Colonic mucosa (tissue), 4 donors: Measurements from ENCODE around the gene CFAP61. TPM values are rescaled to one million over a fixed set of nuclear protein-coding genes. Genes with fewer than 3 reads are reported as not detected.

Source experiments
- DNase-seq: peaks from one replicate; pipeline ENCODE4 v3.0.0-alpha.2; 2020
- H3K27ac ChIP-seq: fragments of 200-600 bp; one replicate; pipeline ENCODE4 v1.8.0; 2021
- H3K27me3 ChIP-seq: fragments of 200-600 bp; one replicate; pipeline ENCODE4 v1.8.0; 2021
- H3K36me3 ChIP-seq: fragments of 200-600 bp; one replicate; pipeline ENCODE4 v1.8.0; 2021
- H3K4me1 ChIP-seq: fragments of 200-600 bp; one replicate; pipeline ENCODE4 v1.8.0; 2021; ENCODE audit warnings: mild to moderate bottlenecking
- H3K4me3 ChIP-seq: fragments of 200-600 bp; one replicate; pipeline ENCODE4 v1.8.0; 2021
- H3K9ac ChIP-seq, 2 donors: one replicate each; pipeline ENCODE4 v1.7.0; 2013; ENCODE audit warnings: control low read depth in 2 of 2, low read depth in 2 of 2, low read length in 2 of 2
- H3K9me3 ChIP-seq: fragments of 200-600 bp; one replicate; pipeline ENCODE4 v1.8.0; 2021
- CTCF ChIP-seq: fragments of 200-600 bp; IDR thresholded peaks from one replicate; pipeline ENCODE4 v1.8.0; 2022; ENCODE audit warnings: antibody characterized with exemption, mild to moderate bottlenecking
- intact Hi-C: fragments of 100-400 bp; cut with DNase I; formaldehyde crosslinking; loops from one replicate; pipeline ENCODE4 v1.14.1; 2022
- total RNA-seq, 2 donors: library from RNA; stranded (reverse); fragmentation: NEBNext Ultra II Directional in 1 of 2; extraction: Animal tissue kit (Norgen Biotek cat#: 25700) in 1 of 2; gene quantifications; one replicate each; pipeline ENCODE4 v1.2.1, GENCODE V29; 2021
- donor health status: healthy.
- donor health status: DM: no; HTN: no; CAD: no.
- donor health status: DM: no; HTN: no; CAD: no.

CFAP61 gene
- total RNA-seq, 2 donors from 2014 or later, result 0.32 TPM; not detected in 1

- intact Hi-C loops, result no loop called here
- Histone ChIP-seq H3K9me3 (no peaks in the 10 kb centered on the region), H3K9ac (no peak overlapping the region), H3K4me1 (no peaks in the 10 kb centered on the region), H3K36me3 (no peaks in the 10 kb centered on the region), H3K4me3 (no peak overlapping the region), H3K27ac (no peak overlapping the region), H3K27me3 (no peaks in the 10 kb centered on the region)
- no peak for DNase-seq
- TF ChIP-seq CTCF, result no peak
These were observed 243.5 kb downstream of the CFAP61 start for GRCh38 chr20:20295621-20296498.

- no peak for TF ChIP-seq CTCF
- Histone ChIP-seq H3K4me3 (no peak overlapping the region), H3K36me3 (no peaks in the 10 kb centered on the region), H3K4me1 (no peaks in the 10 kb centered on the region), H3K9ac (no peak overlapping the region), H3K27ac (no peak overlapping the region), H3K27me3 (no peaks in the 10 kb centered on the region), H3K9me3 (no peaks in the 10 kb centered on the region)
- no peak for DNase-seq
- intact Hi-C loops, result no loop called here
These were observed 244.8 kb downstream of the CFAP61 start for GRCh38 chr20:20297181-20297580.

GRCh38 chr20:20297752-20298151 is 245.4 kb downstream of the CFAP61 start:
- intact Hi-C loops, result no loop called here

GRCh38 chr20:20299904-20300303 is 247.6 kb downstream of the CFAP61 start:
- H3K4me3 ChIP-seq, result no peak overlapping the region
- H3K9ac ChIP-seq, result no peak overlapping the region
- no peak for TF ChIP-seq CTCF
- intact Hi-C loops, result no loop called here
- no peaks in the 10 kb centered on the region for H3K4me1 ChIP-seq
- no peaks in the 10 kb centered on the region for H3K9me3 ChIP-seq
- no peaks in the 10 kb centered on the region for H3K27me3 ChIP-seq
- no peak for DNase-seq
- no peaks in the 10 kb centered on the region for H3K36me3 ChIP-seq
- no peak overlapping the region for H3K27ac ChIP-seq

More at GRCh38 chr20:20297752-20298151, 245.4 kb downstream of the CFAP61 start:
- DNase-seq, result no peak
- H3K9me3 ChIP-seq, result no peaks in the 10 kb centered on the region
- TF ChIP-seq CTCF, result no peak
- H3K4me3 ChIP-seq, result no peak overlapping the region
- no peak overlapping the region for H3K27ac ChIP-seq
- no peaks in the 10 kb centered on the region for H3K36me3 ChIP-seq
- H3K4me1 ChIP-seq, result no peaks in the 10 kb centered on the region
- H3K9ac ChIP-seq, result no peak overlapping the region
- no peaks in the 10 kb centered on the region for H3K27me3 ChIP-seq

- Histone ChIP-seq H3K9ac (no peak overlapping the region), H3K4me3 (no peak overlapping the region), H3K4me1 (no peaks in the 10 kb centered on the region), H3K27ac (no peak overlapping the region), H3K27me3 (no peaks in the 10 kb centered on the region), H3K9me3 (no peaks in the 10 kb centered on the region), H3K36me3 (no peaks in the 10 kb centered on the region)
- no peak for DNase-seq
- TF ChIP-seq CTCF, result no peak
- intact Hi-C loops, result no loop called here
These were observed 251.0 kb downstream of the CFAP61 start for GRCh38 chr20:20303320-20303719.
